ENCODE data around the gene PLEKHF1. TPM values are rescaled to one million over a fixed set of nuclear protein-coding genes. Genes with fewer than 3 reads are reported as not detected.

The PLEKHF1 gene
- total RNA-seq, 1 donor from 2014 or later: 53.1 TPM

DNA sequence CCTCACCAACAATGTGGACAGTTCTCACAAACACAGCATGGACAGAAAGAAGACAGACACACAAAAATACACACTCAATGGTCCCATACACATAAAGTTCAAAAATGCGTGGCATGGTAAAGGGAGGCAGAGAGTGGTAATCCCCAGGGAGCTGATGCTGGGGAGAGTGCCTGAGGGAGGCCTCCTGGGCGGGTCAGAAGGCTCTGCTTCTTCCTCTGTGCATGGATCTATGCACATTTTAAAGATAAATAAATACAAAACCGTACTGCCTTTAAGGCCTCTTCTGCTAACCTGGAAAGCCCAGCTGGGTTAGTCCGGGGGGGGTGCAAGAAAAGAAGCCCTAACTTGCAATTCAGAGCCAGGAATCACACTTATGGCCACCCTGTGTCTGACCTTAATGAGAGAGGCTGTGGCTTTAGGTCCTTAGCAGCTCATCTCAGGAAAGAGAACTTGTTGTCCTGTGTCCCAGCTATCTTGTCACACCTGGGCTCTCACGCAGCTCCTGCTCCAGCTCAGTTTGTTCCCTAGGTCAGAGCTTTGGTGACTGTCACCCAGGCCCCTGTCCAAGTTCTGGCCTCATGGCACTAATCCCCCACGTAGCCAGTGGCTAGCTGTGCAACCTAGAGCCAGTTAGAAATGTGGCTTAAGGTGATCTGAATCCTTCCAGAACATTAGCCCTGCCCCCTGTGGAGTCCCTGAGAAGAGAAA is 30.7 kb upstream of the PLEKHF1 start:
- intact Hi-C loops (cut with micrococcal nuclease): no loop called here

DNA sequence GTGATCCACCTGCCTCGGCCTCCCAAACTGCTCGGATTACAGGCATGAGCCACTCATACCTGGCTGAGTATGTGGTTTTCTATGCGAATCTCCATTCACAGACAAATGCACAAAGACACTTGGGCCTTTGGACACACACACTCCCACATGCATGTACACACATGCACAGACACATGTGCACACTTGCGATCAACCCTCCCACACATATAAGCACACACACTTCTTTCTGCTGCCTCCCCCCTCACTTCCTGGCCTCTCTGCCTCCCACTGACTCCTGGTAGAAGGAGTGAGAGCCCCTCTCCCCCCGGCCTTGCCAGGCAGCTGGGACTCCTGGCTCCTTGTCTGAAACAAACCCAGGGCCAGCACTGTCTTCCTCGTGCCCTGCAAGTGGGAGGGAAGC is 29.3 kb upstream of the PLEKHF1 start:
- intact Hi-C loops (cut with micrococcal nuclease): loop anchor here (2.0 kb wide), 1 partner anchor 15 kb away; no protein-coding TSS in a partner anchor

DNA sequence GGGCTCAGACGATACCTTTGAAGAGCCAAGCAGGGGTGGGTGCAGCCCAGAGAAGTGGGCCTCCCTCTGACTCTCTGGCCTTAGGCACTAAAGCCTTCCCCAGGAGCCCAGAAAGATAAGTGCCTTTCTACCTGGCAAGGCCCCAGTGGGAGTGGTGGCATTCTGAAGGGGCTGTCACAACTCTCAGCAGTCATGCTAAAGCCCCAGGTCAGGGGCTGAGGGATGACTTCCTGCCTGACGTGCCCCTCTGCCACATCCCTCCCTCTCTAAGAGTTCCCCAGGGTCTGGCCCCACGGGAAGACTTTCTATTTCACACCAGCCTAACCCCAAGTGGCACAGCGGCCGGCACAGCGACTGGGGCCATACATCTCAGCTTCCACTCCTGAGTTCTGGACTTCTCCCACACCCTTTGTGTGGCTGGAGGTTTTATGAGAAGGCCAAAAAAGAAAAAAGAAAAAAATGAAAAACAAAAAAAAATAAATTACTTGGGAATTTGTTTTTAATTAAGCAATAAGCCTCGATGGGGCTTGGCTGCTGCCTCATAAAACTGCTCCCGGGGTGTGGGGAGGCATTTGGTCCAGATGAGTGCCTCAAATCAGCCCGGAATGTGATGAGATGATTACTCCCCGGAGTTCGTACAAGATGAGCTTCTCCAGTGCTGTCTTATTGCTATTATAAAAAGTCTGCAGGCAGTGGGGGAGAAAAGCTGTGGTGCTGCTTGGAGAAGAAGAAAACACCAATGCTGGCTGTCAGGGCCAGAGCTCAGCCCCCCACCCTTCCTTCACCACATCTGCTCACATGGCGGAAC is 28.5 kb upstream of the PLEKHF1 start:
- intact Hi-C loops (cut with micrococcal nuclease): loop anchor here (2.0 kb wide), 1 partner anchor 14 kb away; no protein-coding TSS in a partner anchor

DNA sequence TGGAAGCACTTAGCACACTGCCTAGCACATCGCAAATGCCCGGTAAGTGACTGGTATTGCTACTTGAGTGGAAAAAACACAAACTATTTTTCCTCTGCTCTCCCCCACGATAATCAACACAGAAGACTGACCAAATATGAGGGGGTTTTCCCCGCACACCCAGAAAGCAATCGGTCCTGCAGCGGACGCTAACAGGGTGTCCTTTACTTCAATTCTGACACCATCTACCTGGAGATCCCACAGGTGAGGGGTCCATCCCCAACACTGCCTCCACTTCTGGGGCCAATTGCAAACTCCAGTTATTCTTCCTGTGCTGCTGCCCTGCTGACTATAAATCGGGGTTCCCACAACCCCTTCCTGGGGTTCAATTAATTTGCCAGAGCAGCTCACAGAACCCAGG is 26.2 kb upstream of the PLEKHF1 start:
- intact Hi-C loops (cut with micrococcal nuclease): no loop called here

DNA sequence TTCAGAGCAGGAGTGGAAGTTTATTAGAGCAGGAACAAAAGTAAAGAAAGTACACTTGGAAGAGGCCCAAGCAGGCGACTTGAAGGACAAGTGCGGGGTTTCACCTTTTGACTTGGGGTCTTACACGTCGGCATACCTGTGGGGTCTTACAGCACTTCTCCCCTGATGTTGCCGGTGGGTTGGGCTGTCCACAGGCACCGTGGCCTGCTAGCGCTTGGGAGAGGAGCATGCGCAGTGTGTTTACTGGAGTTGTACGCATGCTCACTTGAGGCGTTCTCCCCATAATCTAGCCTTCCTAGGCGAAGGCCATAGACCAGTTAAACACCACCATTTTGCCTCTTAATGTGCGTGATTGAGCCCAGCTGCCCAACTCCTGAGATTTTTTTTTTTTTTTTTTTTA is 25.0 kb upstream of the PLEKHF1 start:
- intact Hi-C loops (cut with micrococcal nuclease): no loop called here

DNA sequence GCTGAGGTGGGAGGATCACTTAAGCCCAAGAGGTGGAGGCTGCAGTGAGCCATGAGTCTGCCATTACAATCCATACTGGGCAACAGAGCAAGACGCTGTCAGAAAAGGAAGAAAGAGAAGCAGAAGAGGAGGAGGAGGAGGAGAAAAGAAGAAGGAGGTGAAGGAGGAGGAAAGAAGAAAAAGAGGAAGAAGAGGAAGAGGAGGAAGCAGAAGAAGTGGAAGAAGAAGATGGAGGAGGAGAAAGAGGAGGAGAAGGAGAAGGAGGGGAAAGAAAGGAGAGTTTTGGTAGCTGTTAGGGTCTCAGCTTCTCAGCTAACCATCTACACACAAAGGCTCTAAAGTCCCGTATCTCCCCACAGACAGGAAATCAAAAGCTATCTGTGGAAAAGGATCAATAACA is 23.7 kb upstream of the PLEKHF1 start:
- intact Hi-C loops (cut with micrococcal nuclease): no loop called here

DNA sequence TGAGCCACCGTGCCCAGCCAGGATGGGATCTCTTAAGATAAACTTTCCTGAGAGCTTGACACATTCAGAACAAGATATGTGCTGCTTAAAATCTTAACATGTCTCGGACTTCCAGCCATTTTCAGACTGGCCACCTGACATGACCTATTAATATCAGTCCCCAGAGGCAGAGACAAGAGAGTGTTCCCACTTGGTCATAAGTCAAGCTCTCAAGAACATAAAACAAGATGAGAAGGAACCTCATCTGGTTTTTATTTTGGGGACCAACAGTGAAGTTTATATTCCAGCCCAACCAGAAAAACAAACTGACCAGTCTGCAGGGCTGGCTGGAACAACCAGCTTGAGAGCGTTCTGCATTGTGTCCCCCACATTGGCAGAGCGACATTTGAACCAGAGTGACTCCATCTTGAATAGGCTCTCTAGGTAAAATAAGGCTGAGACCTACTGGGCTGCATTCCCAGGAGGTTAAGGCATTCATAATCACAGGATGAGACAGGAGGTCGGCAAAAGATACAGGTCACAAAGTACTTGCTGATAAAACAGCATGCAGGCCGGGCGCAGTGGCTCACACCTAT is 21.8 kb upstream of the PLEKHF1 start:
- intact Hi-C loops (cut with micrococcal nuclease): no loop called here

DNA sequence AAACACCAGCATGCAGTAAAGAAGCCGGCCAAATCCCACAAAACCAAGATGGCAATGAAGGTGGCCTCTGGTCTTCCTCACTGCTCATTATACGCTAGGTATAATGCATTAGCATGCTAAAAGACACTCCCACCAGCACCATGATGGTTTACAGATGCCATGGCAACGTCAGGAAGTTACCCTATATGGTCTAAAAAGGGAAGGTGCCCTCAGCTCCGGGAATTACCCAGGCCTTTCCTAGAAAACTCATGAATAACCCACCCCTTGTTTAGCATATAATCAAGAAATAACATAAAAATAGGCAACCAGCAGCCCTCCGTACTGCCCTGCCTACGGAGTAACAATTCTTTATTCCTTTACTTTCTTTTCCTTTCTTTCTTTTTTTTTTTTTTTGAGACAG is 21.1 kb upstream of the PLEKHF1 start:
- intact Hi-C loops (cut with micrococcal nuclease): no loop called here

DNA sequence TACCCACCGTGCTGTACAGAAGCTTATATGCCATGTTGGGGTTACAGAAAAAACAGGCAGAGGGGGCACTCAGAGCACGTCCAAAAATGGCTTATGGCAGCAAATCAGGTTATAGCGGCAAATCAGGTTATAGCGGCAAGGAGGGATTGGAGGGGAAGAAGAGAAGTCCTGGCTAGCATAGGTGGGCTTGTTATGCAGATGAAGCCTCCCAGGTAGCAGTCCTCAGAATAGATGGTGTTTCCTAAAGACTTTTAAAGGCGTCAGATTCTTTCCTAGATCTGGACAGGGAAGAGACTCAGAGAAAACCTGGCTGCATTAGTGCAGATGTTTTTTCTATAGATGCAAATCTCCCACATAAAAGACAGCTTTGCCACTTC is 19.8 kb upstream of the PLEKHF1 start:
- intact Hi-C loops (cut with micrococcal nuclease): no loop called here

DNA sequence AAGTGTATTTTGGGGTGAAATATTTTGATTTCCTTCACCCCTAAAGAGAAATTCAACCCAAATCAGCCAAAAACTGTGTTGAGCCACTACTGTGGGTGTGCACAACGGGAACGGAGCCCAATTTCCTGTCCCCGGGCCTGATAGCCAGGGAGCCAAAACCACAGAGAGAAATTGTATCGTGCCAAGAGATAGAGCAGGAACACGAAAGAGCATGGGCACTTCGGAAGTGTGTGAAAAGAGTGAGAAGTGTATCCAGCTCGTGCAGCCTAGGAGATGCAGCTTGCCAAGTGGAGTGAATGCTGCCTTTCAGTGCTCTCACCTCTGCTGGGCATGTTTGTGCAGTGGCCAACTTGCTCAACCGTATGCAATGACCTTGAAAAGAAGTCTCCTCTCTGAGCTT is 19.4 kb upstream of the PLEKHF1 start:
- intact Hi-C loops (cut with micrococcal nuclease): no loop called here

DNA sequence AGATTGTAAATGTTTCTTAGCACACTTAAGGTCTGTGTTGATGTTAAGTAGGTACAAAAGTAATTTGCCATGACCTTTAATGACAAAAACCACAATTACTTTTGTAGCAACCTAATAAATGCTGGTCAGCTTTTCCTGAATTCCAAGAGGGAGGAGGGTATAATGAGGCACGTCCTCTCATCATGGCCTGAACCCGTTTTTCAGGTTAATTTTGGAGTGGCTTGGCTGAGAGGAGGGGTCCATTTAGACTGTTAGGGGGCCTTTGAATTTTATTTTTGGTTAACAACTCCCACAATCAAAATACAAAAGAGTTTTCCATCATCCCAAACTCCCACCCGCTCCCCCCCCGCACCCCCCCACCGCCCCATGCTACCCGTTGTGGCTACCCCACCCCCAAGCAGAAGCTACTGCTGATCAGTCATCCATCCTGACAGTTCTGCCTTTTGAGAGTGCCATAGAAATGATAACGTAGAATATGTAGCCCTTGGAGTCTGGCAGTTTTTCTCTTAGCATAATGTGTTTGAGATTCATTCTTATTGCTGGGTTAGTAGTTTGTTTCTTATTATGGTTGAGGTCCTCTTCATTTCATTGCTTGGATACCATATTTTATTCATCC is 14.4 kb upstream of the PLEKHF1 start:
- intact Hi-C loops (cut with micrococcal nuclease): loop anchor here (2.0 kb wide), 1 partner anchor 14 kb away; no protein-coding TSS in a partner anchor

DNA sequence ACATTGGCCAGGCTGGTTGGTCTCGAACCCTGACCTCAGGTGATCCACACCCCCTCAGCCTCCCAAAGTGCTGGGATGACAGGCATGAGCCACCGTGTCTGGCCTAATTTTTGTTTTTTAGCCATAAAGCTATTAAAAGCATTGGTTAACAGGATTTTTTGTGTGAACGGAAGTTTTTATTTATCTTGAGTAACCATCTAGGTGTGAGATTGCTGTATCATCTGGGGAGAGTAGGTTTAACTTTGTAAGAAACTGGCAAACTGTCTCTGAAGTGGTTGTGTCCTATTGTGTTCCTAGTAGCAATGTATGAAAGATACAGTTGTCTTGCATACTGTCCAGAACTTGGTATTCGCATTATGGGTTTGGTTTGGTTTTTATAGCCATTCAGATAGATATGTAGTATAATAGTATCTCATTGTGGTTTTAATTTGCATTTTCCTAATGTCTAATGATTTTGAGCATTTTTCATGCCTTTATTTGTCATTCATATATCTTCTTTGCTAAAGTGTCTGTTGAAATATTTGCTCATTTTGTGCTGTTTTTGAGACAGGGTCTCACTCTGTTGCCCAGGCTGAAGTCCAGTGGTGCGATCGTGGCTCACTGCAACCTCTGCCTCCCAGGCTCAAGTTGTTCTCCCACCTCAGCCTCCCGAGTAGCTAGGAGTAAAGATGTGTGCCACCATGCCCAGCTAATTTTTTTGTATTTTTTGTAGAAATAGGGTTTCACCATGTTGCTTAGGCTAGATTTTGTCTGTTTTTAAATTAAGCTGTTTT is 13.5 kb upstream of the PLEKHF1 start:
- intact Hi-C loops (cut with micrococcal nuclease): loop anchor here (2.0 kb wide), 1 partner anchor 15 kb away; no protein-coding TSS in a partner anchor

DNA sequence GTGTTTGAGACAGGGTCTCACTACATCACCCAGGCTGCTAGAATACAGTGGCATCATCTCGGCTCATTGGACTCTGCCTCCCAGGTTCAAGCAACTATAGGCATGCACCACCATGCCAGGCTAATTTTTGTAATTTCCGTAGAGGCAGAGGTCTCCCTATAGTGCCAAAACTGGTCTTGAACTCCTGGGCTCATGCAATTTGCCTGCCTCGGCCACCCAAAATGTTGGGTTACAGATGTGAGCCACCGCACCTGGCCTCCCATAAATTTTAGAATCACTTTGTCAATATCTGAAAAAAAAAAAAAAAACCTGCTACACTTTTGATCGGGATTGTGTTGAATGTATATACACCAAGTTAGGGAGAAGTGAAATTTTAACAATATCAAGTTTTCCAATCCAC is 11.9 kb upstream of the PLEKHF1 start:
- intact Hi-C loops (cut with micrococcal nuclease): no loop called here

DNA sequence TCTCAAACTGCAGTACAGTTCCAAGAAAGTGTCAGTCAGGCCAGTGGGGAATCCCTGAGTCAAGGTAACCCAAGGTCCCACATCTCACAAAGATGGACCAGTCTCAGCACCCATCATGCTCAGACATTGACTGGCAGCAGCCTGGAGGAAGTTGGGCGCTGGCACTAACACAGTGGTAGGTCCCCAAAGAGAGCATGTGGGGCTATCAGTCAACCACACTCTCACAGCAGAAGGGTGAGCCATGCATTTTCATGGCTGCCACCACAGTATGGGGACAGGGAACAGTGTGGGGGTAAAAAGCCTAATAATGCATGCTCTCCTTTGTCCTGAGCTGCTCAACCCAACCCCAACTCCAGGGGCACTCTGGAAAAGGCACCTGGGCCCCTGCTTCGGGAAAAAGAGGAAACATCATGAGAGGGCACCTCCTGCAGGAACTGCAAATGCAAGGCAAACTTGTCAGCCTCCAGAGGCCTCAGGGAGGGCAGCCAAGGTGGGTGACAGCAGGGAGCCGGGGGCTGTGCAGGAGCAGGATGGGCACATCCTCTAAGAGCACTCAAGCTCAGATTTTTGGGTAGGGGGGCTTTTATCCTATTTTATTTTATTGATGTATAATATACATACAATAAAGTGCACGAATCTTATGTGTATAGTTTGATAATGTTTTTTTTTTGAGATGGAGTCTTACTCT is 9.5 kb upstream of the PLEKHF1 start:
- intact Hi-C loops (cut with micrococcal nuclease): no loop called here

DNA sequence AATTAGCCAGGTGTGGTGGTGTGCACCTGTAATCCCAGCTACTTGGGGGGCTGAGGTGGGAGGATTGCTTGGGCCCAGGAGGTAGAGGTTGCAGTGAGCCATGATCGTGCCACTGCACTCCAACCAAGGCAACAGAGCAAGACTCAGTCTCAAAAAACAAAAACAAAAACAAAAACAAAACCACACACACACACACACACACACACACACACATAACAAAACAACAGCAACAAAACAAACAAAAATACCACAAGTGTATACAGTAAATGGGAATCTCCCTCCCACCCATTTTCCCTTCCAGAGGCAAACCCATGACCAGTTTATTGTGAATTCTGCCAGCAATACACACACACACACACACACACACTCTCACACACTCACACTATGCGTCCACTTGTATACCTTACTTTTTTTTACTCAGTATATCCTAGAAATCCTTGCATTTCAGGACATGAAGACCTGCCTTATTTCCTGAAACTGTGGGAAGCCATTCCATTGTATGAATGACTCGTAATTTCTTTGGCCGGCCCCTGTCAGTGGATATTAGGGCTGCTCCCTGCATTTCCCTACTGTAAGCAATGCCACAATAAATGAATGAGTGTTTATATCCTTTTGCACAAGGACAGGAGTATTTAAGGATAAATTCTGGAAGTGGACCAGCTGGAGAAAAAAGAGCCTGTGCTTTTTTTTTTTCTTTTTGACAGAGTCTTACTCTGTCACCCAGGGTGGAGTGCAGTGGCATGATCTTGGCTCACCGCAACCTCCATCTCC is 6.9 kb upstream of the PLEKHF1 start:
- intact Hi-C loops (cut with micrococcal nuclease): no loop called here

DNA sequence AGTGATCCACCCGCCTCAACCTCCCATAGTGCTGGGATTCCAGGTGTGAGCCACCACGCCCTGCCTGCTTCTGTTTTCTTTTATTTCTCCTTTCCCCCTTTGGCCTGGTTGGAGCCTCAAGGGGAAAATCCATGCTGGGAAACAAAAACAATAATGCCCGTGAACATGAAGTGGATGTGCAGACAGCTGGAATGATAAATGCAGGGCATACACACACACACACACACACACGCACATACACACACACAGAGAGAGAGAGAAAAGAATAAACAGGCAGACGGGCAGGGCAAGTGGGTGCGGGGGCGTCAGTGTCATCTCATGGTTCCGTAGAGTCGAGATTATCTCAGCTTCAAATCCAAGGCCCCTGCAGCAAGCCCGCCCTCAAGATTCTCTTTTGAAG is 4.4 kb upstream of the PLEKHF1 start:
- intact Hi-C loops (cut with micrococcal nuclease): loop anchor here (5.0 kb wide), 1 partner anchor 1691 kb away; no protein-coding TSS in a partner anchor

DNA sequence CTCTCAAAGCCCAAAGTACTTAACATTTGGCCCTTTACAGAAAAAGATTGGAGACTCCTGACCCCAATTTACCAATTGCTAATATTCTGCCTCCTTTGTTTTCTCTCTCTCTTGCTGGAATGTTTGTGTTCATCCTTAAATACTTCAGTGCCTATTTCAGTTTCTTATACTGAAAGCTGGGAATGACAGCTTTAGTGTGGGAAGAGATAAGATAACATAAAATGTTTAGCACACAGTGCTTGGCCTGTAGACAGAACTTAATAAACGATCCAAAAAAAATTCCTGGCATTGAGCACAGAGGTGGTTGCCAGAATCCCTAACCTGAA is 3.0 kb upstream of the PLEKHF1 start:
- intact Hi-C loops (cut with micrococcal nuclease): loop anchor here (5.0 kb wide), 1 partner anchor 1690 kb away; no protein-coding TSS in a partner anchor

DNA sequence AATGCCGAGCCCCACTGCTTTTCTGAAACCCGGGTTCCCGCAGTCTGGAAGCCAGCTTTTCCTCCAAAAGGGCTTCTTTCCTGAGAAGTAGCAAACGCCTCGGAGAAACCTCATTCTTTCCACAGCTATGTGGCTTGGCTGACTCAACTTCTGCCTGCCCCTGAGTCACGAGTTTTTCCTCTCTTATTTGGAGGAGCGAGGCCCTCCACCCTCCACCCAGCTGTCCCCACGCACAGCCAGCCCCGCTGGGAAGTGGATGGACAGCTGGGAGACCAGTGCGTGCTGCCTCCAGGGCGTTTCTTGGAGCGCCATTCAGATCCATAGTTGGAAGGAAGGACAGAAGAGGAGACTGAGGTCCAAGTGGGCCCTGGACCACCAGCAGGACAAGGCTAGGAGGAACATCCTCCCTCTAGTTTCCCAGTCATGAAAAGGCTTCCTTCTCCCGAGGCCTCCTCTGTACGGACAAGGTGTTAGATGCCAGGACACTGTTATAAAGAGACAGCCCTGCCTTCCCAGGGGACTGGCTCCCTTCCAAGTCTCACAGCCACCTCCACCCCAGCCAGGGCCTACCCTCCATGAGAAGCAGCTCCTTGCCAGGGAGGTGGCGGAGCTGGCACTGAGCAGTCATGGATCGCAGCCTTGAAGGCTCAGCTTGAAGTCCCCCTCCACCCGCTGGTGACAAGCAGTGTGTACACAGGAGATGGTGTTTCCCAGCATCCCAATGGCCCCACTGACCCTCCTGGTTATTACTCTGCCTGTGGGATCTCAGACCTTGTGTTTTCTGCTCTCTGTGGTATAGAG is 2.5 kb upstream of the PLEKHF1 start:
- intact Hi-C loops (cut with micrococcal nuclease): loop anchor here (5.0 kb wide), 1 partner anchor 1689 kb away; no protein-coding TSS in a partner anchor

All from T-helper 1 cell treated with Interleukin-12 subunit alpha and Interleukin-12 subunit beta and Interleukin-4 antibody, amounts not matched to agents 30 ng/mL and 1 ng/mL, for 36 hours (primary cell).